ENCODE data around the gene ST6GALNAC1. TPM values are rescaled to one million over a fixed set of nuclear protein-coding genes. Genes with fewer than 3 reads are reported as not detected.

Gene ST6GALNAC1
- total RNA-seq, 1 experiment from 2014 or later, result not detected

DNA sequence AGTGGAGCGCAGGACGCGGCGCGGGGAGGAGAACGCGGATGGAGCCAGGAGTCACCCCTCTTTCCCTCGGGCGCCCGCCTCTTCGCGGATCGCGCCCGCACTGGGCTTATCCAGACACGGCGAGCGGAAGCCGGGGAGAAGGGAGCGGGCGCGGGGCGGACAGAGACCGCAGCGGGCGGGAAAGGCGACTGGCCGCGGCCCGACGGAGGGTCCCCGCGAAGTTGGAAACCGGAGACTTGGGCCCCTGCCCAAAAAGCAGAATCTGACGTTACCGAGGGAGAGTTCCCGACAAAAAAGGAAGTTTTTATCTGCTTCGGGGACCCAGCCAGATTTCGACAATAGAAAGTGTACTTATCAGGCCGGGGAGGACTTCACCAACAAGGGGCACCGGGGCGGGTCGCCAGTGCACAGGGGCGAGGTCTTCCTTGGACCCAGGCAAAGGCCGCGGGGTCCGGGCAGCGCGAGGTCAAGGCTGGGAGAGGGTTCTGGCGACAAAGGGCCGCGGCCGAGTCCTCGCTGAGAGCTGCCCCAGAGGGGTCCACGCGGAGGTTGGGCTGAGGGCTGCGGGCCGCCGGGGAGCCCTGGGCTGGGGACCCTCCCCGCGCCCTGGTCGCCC is 58.4 kb downstream of the ST6GALNAC1 start:
- DNase-seq (ENCODE audit: extremely low read depth, low read depth), result no peak

- no peak for DNase-seq (ENCODE audit: extremely low read depth, low read depth)
Observed at GRCh38 chr17:76584427-76585032, 59.0 kb downstream of the ST6GALNAC1 start.

DNA sequence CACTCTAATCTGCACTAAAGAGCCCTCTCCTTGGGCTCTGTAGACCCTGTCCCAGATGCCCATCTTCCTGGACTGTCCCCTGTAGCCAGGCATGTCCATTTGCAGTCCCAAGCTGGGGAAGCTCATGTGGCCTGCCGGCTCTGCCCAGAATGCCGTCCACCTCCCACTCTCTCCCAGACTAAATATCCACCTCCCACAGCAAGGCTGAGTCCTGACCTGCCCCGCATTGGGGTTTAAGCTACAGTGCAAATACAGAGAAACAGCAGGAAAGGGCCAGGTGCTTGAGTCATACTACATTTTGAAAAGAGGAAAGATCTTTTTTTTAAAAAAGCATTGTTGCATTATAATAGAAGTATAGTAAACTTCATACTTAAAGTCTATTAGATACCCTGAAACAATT is 60.9 kb downstream of the ST6GALNAC1 start:
- DNase-seq (ENCODE audit: extremely low read depth, low read depth), result no peak

GRCh38 chr17:76581515-76581914 is 62.0 kb downstream of the ST6GALNAC1 start:
- no peak for DNase-seq (ENCODE audit: extremely low read depth, low read depth)

- DNase-seq (ENCODE audit: extremely low read depth, low read depth), result no peak
Observed at GRCh38 chr17:76579281-76579680, 64.3 kb downstream of the ST6GALNAC1 start.

DNA sequence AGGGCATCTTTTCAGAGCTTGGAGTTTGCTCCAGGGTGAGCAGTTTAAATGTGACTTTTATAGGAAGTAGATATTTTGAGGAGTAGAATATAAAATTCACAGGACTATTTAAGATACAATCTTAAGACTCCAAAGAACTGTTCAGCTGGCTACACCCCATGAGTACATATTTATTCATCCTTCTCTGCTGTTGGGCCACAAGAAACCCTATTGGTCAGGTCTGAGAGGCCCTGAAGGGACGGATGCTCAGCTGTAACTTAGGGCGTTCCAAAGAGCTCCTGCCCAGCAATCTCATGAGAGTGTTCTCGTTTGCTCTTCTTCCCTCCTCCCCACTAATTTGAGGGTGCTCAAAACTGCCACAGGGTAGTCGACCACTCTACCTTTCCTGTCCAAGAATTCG is 65.2 kb downstream of the ST6GALNAC1 start:
- DNase-seq (ENCODE audit: extremely low read depth, low read depth), result no peak

GRCh38 chr17:76577876-76578275 is 65.7 kb downstream of the ST6GALNAC1 start:
- DNase-seq (ENCODE audit: extremely low read depth, low read depth), result no peak

DNA sequence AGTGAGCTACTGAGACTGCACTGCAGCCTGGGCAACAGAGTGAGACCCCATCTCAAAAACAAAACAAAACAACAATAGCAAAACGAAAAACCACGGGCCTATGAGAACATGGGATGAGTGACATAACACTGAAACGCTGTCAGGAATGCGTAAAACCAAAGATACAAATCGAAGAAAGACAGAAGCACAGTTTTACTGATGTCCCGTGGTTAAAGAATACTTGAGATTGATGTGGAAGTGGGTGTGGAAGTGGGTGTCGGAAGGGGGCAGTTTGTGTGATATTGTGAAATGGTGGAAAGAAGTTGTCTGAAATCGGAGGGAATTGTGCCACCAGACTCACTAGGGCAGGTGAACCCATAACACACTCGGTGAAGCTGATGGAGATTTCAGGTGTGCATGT is 67.4 kb downstream of the ST6GALNAC1 start:
- DNase-seq (ENCODE audit: extremely low read depth, low read depth), result no peak

DNA sequence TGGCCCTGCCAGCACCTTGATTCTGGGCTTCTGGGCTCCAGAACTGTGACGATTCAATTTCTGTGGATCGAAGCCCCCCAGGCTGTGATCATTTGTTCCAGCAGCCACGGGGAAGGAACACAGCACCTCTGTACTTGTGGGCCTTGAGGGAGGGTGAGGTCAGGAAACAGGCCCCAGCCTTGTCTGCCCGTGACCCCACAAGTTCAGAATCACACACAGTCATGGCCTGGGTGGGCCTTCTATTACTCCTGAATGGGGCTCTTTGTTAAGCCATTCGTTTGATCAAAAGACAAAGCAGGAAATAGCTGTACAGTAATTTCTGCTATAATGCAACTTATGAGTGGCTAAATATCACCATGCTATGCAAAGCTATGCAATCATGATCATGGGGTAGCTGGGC is 68.0 kb downstream of the ST6GALNAC1 start:
- DNase-seq (ENCODE audit: extremely low read depth, low read depth), result no peak

Small RNAs within 50 kb of the gene (small RNA-seq; reads per million reads assigned to genes)
- gene AC015802.2 (0 reads per million in 2 experiments), gene RNU6-227P (0 reads per million in 2 experiments)

Other genes with a start within 250 kb of the ST6GALNAC1 start
- 15.8 and 21.0 TPM in 2 replicates for gene UBE2O, start 190.6 kb downstream of the ST6GALNAC1 start, total RNA-seq (2014; rRNA removed; shearing (Covaris generic))
- not detected in 2 replicates for gene AANAT, start 176.2 kb downstream of the ST6GALNAC1 start, total RNA-seq (2014; rRNA removed; shearing (Covaris generic))
- gene RHBDF2, start 142.3 kb downstream of the ST6GALNAC1 start, total RNA-seq (2014; rRNA removed; shearing (Covaris generic)), result 21.5 and 28.1 TPM in 2 replicates
- gene CYGB, start 106.0 kb downstream of the ST6GALNAC1 start, total RNA-seq (2014; rRNA removed; shearing (Covaris generic)), result 2.8 TPM in 2 replicates
- not detected in 2 replicates for gene PRCD, start 103.7 kb downstream of the ST6GALNAC1 start, total RNA-seq (2014; rRNA removed; shearing (Covaris generic))
- gene ST6GALNAC2, start 57.9 kb downstream of the ST6GALNAC1 start, total RNA-seq (2014; rRNA removed; shearing (Covaris generic)), result 1.4 and 3.1 TPM in 2 replicates
- 30.8 and 35.1 TPM in 2 replicates for gene MXRA7, start 67.2 kb upstream of the ST6GALNAC1 start, total RNA-seq (2014; rRNA removed; shearing (Covaris generic))
- gene JMJD6, start 82.8 kb upstream of the ST6GALNAC1 start, total RNA-seq (2014; rRNA removed; shearing (Covaris generic)), result 20.9 and 24.7 TPM in 2 replicates
- 47.6 and 51.2 TPM in 2 replicates for gene METTL23, start 83.1 kb upstream of the ST6GALNAC1 start, total RNA-seq (2014; rRNA removed; shearing (Covaris generic))
- 211 and 218 TPM in 2 replicates for gene SRSF2, start 93.6 kb upstream of the ST6GALNAC1 start, total RNA-seq (2014; rRNA removed; shearing (Covaris generic))
- 33.2 and 41.1 TPM in 2 replicates for gene MFSD11, start 94.4 kb upstream of the ST6GALNAC1 start, total RNA-seq (2014; rRNA removed; shearing (Covaris generic))
- gene MGAT5B, start 224.6 kb upstream of the ST6GALNAC1 start, total RNA-seq (2014; rRNA removed; shearing (Covaris generic)), result 0.72 and 1.2 TPM in 2 replicates

Data from NCI-H460 (cell line).